Brain microvascular endothelial cell (primary cell): Measurements from ENCODE around the gene ACOXL.

ENCODE experiments used
- DNase-seq: peaks from one replicate; pipeline ENCODE4 v3.0.0-alpha.2; 2020
- H3K27ac ChIP-seq: fragments of 250-450 bp; sonication (Bioruptor Pico); 2 replicates; pipeline ENCODE4 v1.5.1; 2020; ENCODE audit warnings: mild to moderate bottlenecking, moderate library complexity
- H3K27me3 ChIP-seq: fragments of 250-450 bp; sonication (Bioruptor Pico); replicated peaks from 2 replicates; pipeline ENCODE4 v1.5.1; 2020; ENCODE audit warnings: mild to moderate bottlenecking
- H3K36me3 ChIP-seq: fragments of 250-450 bp; sonication (Bioruptor Pico); replicated peaks from 2 replicates; pipeline ENCODE4 v1.5.1; 2020; ENCODE audit warnings: mild to moderate bottlenecking
- H3K4me3 ChIP-seq: 2 replicates; pipeline ENCODE4 v1.5.1; 2011; ENCODE audit warnings: low read depth, mild to moderate bottlenecking, control low read depth, low read length, moderate library complexity
- CTCF ChIP-seq: IDR thresholded peaks from 2 replicates; pipeline ENCODE4 v1.5.1; 2011; ENCODE audit warnings: low read depth, mild to moderate bottlenecking, moderate library complexity, low read length, control low read depth, inconsistent platforms; ENCODE audit errors: missing control alignments
- in situ Hi-C: cut with HindIII; loops from 2 replicates; pipeline ENCODE4 v1.10.0; 2017; ENCODE audit warnings: low sequenced_read_pairs, low pct_ligation_motif_present

The ACOXL gene

GRCh38 chr2:111057045-111057444, 324.7 kb downstream of the ACOXL start:
- Histone ChIP-seq H3K36me3 (no peaks in the 10 kb centered on the region), H3K27me3 (peaks cover 15% of the 10 kb centered on the region), H3K27ac (no peak overlapping the region), H3K4me3 (no peak overlapping the region)
- in situ Hi-C loops: no loop called here
- DNase-seq: no peak
- no peak for TF ChIP-seq CTCF

DNA sequence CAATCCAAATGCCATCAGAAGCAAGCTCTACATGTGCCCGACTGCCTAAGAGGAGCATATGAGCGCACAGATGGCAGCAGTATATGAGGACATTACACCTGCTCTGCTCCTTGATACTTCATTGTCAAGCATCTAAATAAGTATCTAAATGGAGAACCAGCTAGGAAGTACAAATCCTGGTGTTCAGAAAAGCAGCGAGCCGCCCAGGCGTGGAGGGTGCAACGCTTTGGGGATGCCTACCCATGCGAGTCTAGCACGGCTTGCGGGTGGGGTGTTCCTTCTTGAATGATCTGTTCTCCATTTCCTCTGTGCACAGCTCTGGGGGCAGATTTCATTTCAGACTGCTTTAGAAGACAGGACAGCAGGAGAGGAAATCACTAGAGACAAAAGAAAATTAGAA, 325.3 kb downstream of the ACOXL start:
- H3K4me3 ChIP-seq: no peak overlapping the region
- H3K27ac ChIP-seq: no peak overlapping the region
- H3K27me3 ChIP-seq: peaks cover 15% of the 10 kb centered on the region
- no peak for DNase-seq
- in situ Hi-C loops: no loop called here
- no peaks in the 10 kb centered on the region for H3K36me3 ChIP-seq
- no peak for TF ChIP-seq CTCF

GRCh38 chr2:111058264-111058663, 325.9 kb downstream of the ACOXL start:
- Histone ChIP-seq H3K27ac (no peak overlapping the region), H3K4me3 (no peak overlapping the region), H3K27me3 (peaks cover 15% of the 10 kb centered on the region), H3K36me3 (no peaks in the 10 kb centered on the region)
- no peak for TF ChIP-seq CTCF
- no peak for DNase-seq
- in situ Hi-C loops: no loop called here

GRCh38 chr2:111061191-111061590, 328.8 kb downstream of the ACOXL start:
- in situ Hi-C loops: no loop called here
- H3K36me3 ChIP-seq: no peaks in the 10 kb centered on the region
- H3K27ac ChIP-seq: no peak overlapping the region
- H3K4me3 ChIP-seq: no peak overlapping the region
- peaks cover 7% of the 10 kb centered on the region for H3K27me3 ChIP-seq
- no peak for DNase-seq
- TF ChIP-seq CTCF: no peak

- no peak for DNase-seq
- Histone ChIP-seq H3K36me3 (no peaks in the 10 kb centered on the region), H3K4me3 (no peak overlapping the region), H3K27me3 (peaks cover 7% of the 10 kb centered on the region), H3K27ac (no peak overlapping the region)
- in situ Hi-C loops: no loop called here
- TF ChIP-seq CTCF: no peak
Observed at GRCh38 chr2:111062417-111062816, 330.0 kb downstream of the ACOXL start.

- no peak for TF ChIP-seq CTCF
- no peak for DNase-seq
- in situ Hi-C loops: no loop called here
Observed at GRCh38 chr2:111066062-111066593, 333.8 kb downstream of the ACOXL start.

More at GRCh38 chr2:111066062-111066593, 333.8 kb downstream of the ACOXL start:
- H3K36me3 ChIP-seq: no peaks in the 10 kb centered on the region
- H3K27ac ChIP-seq: no peak overlapping the region
- no peak overlapping the region for H3K4me3 ChIP-seq
- peaks cover 2% of the 10 kb centered on the region for H3K27me3 ChIP-seq
